Measurements from ENCODE around the gene ZNF236.

- TF ChIP-seq EZH2 (IDR thresholded peaks at IDR 0.05; ENCODE audit: borderline replicate concordance, low read depth, low read length, severe bottlenecking) (no peak), POLR2AphosphoS5 (IDR thresholded peaks at IDR 0.05; ENCODE audit: insufficient read depth, low read depth, low read length) (no peak), JUN (IDR thresholded peaks at IDR 0.05; ENCODE audit: borderline replicate concordance, insufficient read depth, insufficient read length, low read depth) (no peak)
Measured at GRCh38 chr18:76859474-76860339, 37.4 kb downstream of the ZNF236 start.

All from endothelial cell of umbilical vein (primary cell).